CD4-positive, alpha-beta memory T cell (primary cell): ENCODE data around the gene TAF1L. TPM values are rescaled to one million over a fixed set of nuclear protein-coding genes. Genes with fewer than 3 reads are reported as not detected.

Experiments used
- CTCF ChIA-PET: fragments of 350-600 bp; sonication (Branson Sonifier 250); formaldehyde crosslinking; loops from one replicate; lab custom pipeline; 2021; ENCODE audit warnings: inconsistent platforms; ENCODE audit not compliant: partially characterized antibody; lab: Charles Lee
- POLR2A ChIA-PET: fragments of 350-600 bp; sonication (Branson Sonifier 250); formaldehyde crosslinking; loops from one replicate; lab custom pipeline; 2021; ENCODE audit not compliant: partially characterized antibody; lab: Charles Lee
- DNase-seq, 5 donors: peaks; one replicate each; pipeline versions ENCODE4 v3.0.0 to v3.0.0-alpha.2; 2020 to 2022; ENCODE audit warnings: mixed read lengths in 1 of 5
- H3K27ac ChIP-seq: one replicate; pipeline ENCODE4 v1.7.0; 2013; ENCODE audit warnings: low read depth, low read length
- H3K27me3 ChIP-seq: 2 replicates; pipeline ENCODE4 v1.7.0; 2013; ENCODE audit warnings: mild to moderate bottlenecking, low read length, moderate library complexity; ENCODE audit not compliant: insufficient read depth
- H3K36me3 ChIP-seq: 2 replicates; pipeline ENCODE4 v1.7.0; 2013; ENCODE audit warnings: mild to moderate bottlenecking, low read length, moderate library complexity; ENCODE audit not compliant: insufficient read depth
- H3K4me1 ChIP-seq: 2 replicates; pipeline ENCODE4 v1.7.0; 2013; ENCODE audit warnings: mild to moderate bottlenecking, low read length, moderate library complexity; ENCODE audit not compliant: insufficient read depth
- H3K4me3 ChIP-seq, 2 donors: one replicate each; pipeline ENCODE4 v1.7.0; 2013; ENCODE audit warnings: low read length in 2 of 2, mild to moderate bottlenecking in 1 of 2
- H3K9me3 ChIP-seq, 2 donors: one replicate each; pipeline ENCODE4 v1.7.0; 2013; ENCODE audit warnings: low read length in 2 of 2, control low read depth in 1 of 2; ENCODE audit not compliant: control insufficient read depth in 1 of 2
- H3K27ac Mint-ChIP-seq, 7 donors: one replicate each; pipeline ENCODE4 v1.8.0; 2020 to 2021; ENCODE audit warnings: mixed read lengths in 7 of 7, mild to moderate bottlenecking in 6 of 7, inconsistent platforms in 3 of 7, moderate library complexity in 3 of 7
- H3K27me3 Mint-ChIP-seq, 2 donors: one replicate each; pipeline ENCODE4 v1.8.0; 2020 to 2021; ENCODE audit warnings: mixed read lengths in 2 of 2
- H3K36me3 Mint-ChIP-seq, 2 donors: one replicate each; pipeline ENCODE4 v1.8.0; 2020 to 2021; ENCODE audit warnings: mixed read lengths in 2 of 2, inconsistent platforms in 1 of 2, mild to moderate bottlenecking in 1 of 2
- H3K4me1 Mint-ChIP-seq, 4 donors: one replicate each; pipeline ENCODE4 v1.8.0; 2020 to 2021; ENCODE audit warnings: mixed read lengths in 4 of 4, mild to moderate bottlenecking in 1 of 4
- H3K4me3 Mint-ChIP-seq, 8 donors: one replicate each; pipeline ENCODE4 v1.8.0; 2020 to 2021; ENCODE audit warnings: mixed read lengths in 8 of 8, mild to moderate bottlenecking in 7 of 8, moderate library complexity in 6 of 8, inconsistent platforms in 3 of 8
- H3K9me3 Mint-ChIP-seq, 8 donors: one replicate each; pipeline ENCODE4 v1.8.0; 2020 to 2021; ENCODE audit warnings: mixed read lengths in 8 of 8, mild to moderate bottlenecking in 5 of 8, inconsistent platforms in 3 of 8, moderate library complexity in 1 of 8
- intact Hi-C: fragments of 100-400 bp; cut with micrococcal nuclease; formaldehyde crosslinking; loops from one replicate; pipeline ENCODE4 v1.15.1; 2023
- polyA plus RNA-seq, 2 donors: library from polyadenylated mRNA; unstranded; fragments of 300-500 nt; fragmentation: Illumina TruSeq; gene quantifications; one replicate each; pipeline ENCODE4 v1.2.3, GENCODE V29; 2021
- total RNA-seq, 2 experiments: library from RNA; stranded (reverse); gene quantifications; one replicate each; pipeline ENCODE4 v1.2.3, GENCODE V29; 2021

Gene TAF1L
- total and polyA plus RNA-seq, 4 experiments from 2014 or later: 0.06 to 0.12 TPM; not detected in 2

- H3K36me3 ChIP-seq: no peaks in the 10 kb centered on the region
- Mint-ChIP-seq H3K4me1 (peaks cover 0 to 5% (median 0%) of the 10 kb centered on the region in 4 donors), H3K4me3 (no peak overlapping the region), H3K27me3 (peaks cover 7 to 11% of the 10 kb centered on the region in 2 donors), H3K27ac (no peak overlapping the region), H3K9me3 (peaks cover 0 to 2% (median 0%) of the 10 kb centered on the region in 8 donors), H3K36me3 (no peaks in the 10 kb centered on the region)
- DNase-seq: peak; percentile 68 to 75 (median 72)
- intact Hi-C loops: loop anchor here (1.0 to 10.0 kb wide), 3 partner anchors 201 to 1145 kb away; no protein-coding TSS in a partner anchor
- no peak overlapping the region for H3K27ac ChIP-seq
- ChIA-PET POLR2A (interaction anchor here (0.6 to 1.4 kb wide), 4 partner anchors 15 to 204 kb away, joined by 3 to 22 read pairs (median 3); no protein-coding TSS in a partner anchor), CTCF (interaction anchor here (0.8 to 15.9 kb wide), 41 partner anchors 10 to 408 kb away, joined by 3 to 659 read pairs (median 4); partner anchors contain the start of genes ACO1 and RIGI)
- peaks cover 3% of the 10 kb centered on the region for H3K27me3 ChIP-seq
- no peaks in the 10 kb centered on the region for H3K4me1 ChIP-seq
- no peak overlapping the region for H3K4me3 ChIP-seq
- no peaks in the 10 kb centered on the region for H3K9me3 ChIP-seq
Measured at GRCh38 chr9:32579706-32580331, 55.6 kb downstream of the TAF1L start.

Other genes starting within 250 kb of the TAF1L start
- 10 to 100 TPM; 29.0 to 32.0 TPM for gene RIGI, start 109.5 kb downstream of the TAF1L start, total RNA-seq
- gene RIGI, start 109.5 kb downstream of the TAF1L start, polyA plus RNA-seq: 10 to 100 TPM; 19.4 to 22.1 TPM
- gene SMIM27, start 83.3 kb downstream of the TAF1L start, total RNA-seq: 10 to 100 TPM; 32.1 to 37.8 TPM
- gene SMIM27, start 83.3 kb downstream of the TAF1L start, polyA plus RNA-seq: 100 to 1,000 TPM in 1 of 2 donors, 10 to 100 TPM in 1; 42.4 to 115 TPM
- gene TOPORS, start 83.1 kb downstream of the TAF1L start, total RNA-seq: 10 to 100 TPM; 24.1 to 24.6 TPM
- gene TOPORS, start 83.1 kb downstream of the TAF1L start, polyA plus RNA-seq: 10 to 100 TPM; 24.4 to 32.4 TPM
- 10 to 100 TPM; 18.2 to 21.0 TPM for gene NDUFB6, start 62.5 kb downstream of the TAF1L start, total RNA-seq
- 10 to 100 TPM; 65.4 to 83.7 TPM for gene NDUFB6, start 62.5 kb downstream of the TAF1L start, polyA plus RNA-seq
- gene TMEM215, start 147.9 kb upstream of the TAF1L start, total RNA-seq: not detected
- not detected for gene TMEM215, start 147.9 kb upstream of the TAF1L start, polyA plus RNA-seq